Bone marrow (tissue), 2 donors: ENCODE data around the gene SPRR2E.
"Not testable (repeated sequence)": the region's sequence is repeated elsewhere in the genome, so short reads cannot be mapped to it uniquely, and the experiment has no call there.

Experiments used
- DNase-seq, 2 donors: peaks; one replicate each; lab custom pipeline; 2025; lab: John Stamatoyannopoulos, UW

The SPRR2E gene

DNA sequence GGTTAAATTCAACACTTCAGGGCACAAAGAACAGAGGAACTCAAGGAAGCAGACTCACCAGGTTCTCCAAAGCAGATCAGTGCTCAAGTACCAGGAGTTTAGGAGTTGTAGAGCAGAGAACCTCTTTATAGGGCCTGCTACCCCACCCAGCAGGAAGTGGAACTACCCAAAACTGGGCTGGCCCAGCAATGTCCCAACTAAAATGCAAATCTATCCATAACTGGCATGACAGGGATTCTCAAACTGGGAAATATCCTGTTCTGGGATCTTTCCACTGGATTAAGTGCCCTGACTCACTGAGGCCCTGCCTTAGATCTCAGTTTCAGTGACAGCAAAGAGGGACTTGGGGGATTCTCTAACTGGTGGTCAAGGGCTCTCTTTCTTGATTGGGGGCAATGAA lies at the start of gene SPRR2E:
Gene SPRR2E, minus strand, starts transcription at position 101 of the 400 bp plus-strand sequence. CDS start 775 bp downstream, outside the sequence.
- DNase-seq, result no peak

DNA sequence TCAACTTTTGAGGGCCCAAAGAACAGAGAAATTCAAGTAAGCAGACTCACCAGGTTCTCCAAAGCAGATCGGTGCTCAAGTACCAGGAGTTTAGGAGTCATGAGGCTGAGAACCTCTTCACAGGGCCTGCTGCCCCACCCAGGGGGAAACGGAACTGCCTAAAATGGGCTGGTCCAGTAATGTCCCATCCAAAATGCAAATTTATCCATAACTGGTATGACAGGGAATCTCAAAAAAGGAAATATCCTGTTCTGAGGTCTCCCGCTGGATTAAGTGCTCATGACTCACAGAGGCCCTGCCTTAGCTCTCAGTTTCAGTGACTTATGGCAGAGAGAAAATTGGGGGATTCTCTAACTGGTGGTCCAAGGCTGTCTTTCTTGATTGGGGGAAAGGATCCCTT lies 47.1 kb upstream of the SPRR2E start:
- no peak for DNase-seq

DNA sequence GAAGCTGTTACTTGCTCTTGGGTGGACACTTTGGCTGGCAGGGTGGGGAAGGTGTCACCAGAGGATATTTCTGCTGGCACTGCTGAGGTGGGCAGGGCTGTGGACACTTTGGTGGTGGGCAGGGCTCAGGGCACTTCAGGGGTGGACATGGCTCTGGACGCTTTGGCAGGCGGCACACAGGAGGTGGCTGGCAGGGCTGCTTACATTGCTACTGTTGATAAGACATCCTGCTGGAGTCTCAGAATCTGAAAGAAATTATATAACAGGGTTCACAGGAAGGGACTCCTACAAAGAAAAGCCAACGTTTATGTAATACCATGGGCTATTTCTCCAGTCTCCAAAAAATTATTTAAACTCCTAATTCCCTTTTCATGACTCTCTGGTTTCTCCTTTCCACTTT lies 46.2 kb upstream of the SPRR2E start:
- DNase-seq, result no peak

DNA sequence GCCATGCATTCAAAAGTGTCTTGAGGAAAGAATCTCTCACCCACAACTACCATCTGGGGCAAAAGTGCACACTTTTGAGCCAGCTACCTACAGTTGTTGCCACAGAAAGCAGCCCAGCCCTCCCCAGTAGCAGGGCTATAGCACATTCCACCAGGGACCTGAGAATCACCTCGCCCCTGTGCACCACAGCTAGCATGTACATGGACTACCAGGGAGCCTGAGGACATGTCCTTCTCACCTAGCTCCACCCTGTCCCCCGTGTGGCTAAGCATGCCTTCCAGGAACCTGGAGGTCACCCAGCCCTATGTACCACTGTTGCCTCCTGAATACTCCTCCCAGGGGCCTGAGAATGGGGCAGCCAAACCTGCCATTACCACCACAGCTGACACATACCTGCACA lies 39.4 kb upstream of the SPRR2E start:
- DNase-seq, result no peak

DNA sequence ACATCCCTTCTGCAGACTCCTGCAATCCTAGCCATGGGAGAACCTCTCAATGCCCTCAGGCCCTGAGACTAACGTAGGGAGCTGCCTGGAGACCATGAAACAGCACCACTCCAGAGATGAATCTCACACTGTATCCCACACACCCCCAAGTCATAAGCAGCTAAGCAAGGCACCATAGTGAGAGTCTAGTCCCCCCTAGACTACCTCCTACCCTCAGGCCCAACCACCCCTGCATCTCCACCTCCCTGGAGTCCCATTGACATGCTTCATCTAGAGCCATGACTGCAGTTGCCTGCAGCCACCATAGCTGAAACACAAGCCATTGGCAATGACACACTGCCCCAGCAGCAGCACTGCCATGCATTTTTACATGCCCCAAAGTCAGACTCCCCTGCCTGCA lies 38.9 kb upstream of the SPRR2E start:
- DNase-seq, result no peak

DNA sequence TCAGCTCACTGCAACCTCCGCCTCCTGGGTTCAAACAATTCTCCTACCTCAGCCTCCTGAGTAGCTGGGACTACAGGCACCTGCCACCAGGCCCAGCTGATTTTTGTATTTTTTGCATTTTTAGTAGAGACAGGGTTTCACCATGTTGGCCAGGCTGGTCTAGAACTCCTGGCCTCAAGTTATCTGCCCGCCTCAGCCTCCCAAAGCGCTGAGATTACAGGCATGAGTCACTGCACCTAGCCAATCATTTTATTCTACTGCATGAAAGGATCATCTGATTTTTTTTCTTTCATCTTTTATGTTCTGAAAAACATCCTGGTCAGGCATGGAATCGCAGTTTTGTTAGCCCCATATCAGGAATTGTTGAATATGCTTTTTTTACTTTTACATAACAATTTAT lies 34.4 kb upstream of the SPRR2E start:
- not testable (repeated sequence) for DNase-seq

DNA sequence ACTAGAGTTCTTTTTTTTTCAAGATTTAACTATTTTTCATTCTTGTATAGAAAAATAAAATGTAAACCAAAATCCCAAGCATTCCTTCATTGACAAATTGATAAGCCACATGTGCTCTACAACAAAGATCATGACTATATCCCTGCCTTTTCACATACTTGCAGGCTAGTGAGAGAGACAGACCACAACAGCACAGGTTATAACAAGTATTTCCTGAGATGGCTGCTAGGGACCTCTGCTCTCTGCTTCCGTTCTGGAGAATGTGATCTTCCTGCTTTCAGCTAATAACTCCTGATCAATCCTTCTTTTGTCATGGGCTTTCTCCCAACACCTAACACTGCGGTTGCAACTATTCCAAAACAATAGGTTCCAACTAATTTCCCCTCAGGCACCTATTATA lies 33.0 kb upstream of the SPRR2E start:
- no peak for DNase-seq

DNA sequence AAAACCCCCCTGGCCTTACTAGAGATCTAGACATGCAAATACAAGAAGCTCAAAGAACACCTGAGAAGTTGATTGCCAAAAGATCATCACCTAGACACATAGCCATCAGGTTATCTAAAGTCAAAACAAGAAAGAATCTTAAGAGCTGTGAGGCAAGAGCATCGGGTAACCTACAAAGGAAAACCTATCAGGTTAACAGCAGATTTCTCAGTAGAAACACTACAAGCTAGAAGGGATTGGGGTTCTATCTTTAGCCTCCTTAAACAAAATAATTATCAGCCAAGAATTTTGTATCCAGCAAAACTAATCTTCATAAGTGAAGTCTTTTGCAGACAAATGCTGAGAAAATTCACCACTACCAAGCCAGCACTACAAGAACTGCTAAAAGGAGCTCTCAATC lies 31.2 kb upstream of the SPRR2E start:
- no peak for DNase-seq

DNA sequence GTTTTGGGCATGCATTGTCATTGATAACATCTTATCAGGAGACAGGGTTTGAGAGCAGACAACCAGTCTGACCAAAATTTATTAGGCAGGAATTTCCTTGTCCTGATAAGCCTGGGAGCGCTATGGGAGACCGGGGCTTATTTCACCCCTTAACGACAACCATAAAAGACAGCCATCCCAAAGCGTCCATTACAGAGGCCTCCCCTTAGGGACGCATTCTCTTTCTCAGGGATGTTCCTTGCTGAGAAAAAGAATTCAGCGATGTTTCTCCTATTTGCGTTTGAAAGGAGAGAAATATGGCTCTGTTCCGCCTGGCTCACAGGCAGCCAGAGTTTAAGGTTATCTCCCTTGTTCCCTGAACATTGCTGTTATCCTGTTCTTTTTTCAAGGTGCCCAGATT lies 29.5 kb upstream of the SPRR2E start:
- not testable (repeated sequence) for DNase-seq

DNA sequence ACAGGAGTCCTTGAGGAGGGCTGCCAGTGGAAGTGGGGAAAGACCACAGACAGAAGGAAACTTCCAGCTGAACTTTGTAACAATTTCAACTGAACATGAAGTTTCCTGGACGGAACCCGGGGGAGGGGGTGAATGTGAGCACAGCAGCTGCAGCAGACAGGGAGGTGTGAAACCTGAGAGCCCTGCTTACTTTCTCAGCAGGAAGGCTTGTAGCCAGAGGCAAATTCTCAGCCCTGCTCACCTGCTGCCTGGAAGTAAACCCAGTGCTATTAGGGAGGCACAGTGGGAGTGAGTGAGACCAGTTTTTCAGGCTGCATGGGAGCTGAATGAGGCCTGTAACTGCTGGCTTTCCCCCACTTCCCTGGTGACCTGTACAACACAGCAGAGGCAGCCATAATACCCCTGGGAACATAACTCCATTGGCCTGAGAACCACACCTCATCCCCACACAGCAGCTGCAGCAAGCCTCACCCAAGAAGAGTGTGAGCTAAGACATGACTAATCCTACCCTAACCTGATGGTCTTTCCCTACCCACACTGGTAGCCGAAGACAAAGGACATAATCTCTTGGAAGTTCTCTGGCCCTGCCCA lies 28.6 kb upstream of the SPRR2E start:
- DNase-seq, result no peak

DNA sequence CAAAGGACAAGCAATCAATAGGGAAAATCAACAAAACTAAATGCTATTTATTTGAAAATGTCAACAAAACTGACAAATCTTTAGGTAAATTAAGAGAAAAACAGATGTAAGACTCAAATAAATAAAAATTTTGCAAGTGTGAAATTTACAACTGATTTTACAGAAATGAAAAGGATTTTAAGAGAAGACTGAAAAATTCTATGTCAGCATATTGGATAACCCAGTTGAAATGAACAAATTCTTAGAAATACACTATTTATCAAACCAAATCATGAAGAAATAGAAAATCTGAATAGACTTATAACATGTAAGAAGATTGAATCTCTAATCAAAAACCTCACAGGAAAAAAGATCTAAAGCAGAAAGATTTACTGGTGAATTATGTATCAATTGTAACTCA lies 26.6 kb upstream of the SPRR2E start:
- no peak for DNase-seq

DNA sequence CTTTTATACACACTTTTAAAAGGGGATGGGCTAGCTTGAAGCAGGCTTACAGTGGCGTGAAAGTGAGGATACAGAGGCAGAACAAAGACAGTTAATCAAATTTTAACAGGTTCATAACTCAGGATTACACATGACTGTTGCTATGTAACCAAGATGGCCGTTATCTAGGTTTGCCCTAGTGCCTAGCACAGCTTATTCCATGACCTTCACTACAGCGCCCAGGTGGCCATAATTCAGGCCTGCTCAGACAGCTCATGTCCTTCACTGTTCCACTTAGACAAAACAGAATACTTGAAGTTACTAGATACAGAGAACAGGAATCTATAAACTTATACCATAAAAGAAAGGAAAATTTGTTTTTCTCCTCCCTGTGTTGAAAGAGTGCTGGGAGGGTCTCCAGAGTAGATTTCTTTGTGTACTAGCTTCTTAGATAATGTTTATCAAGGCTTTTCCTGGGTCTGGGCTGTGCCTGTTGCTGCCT lies 25.2 kb upstream of the SPRR2E start:
- no peak for DNase-seq

DNA sequence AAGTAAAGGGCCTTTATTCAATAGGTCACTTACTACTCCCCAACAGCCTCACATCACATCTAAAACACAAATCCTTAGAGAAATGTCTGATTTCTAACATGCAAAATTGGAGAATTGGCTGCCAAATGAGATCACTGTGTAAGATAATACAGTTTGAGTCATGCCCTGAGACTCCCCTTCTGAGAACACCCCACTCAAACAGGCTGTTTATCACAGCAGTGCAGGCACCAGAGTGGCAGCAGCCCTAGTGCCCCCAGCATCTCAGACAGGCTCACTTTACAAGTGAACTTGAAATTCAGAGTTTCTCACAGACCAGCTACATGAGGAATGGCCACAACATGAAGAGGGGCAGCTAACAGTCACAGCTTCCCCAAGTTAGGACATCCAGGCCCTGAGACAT lies 20.9 kb upstream of the SPRR2E start:
- not testable (repeated sequence) for DNase-seq

DNA sequence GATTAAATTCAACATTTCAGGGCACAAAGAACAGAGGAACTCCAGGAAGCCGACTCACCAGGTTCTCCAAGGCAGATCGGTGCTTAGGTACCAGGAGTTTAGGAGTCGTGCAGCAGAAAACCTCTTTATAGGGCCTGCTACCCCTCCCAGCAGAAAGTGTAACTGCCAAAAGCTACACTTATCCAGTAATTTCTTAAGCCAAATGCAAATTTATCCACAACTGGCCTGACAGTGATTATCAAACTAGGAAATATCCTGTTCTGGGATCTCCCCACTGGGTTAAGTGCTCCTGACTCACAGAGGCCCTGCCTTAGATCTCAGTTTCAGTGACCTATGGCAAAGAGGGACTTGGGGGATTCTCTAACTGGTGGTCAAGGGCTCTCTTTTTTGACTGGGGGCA lies 19.1 kb upstream of the SPRR2E start, which contains the start of gene SPRR2F:
Gene SPRR2F, minus strand, starts transcription at position 101 of the 400 bp plus-strand sequence. CDS start 783 bp downstream, outside the sequence.
- DNase-seq, result no peak

DNA sequence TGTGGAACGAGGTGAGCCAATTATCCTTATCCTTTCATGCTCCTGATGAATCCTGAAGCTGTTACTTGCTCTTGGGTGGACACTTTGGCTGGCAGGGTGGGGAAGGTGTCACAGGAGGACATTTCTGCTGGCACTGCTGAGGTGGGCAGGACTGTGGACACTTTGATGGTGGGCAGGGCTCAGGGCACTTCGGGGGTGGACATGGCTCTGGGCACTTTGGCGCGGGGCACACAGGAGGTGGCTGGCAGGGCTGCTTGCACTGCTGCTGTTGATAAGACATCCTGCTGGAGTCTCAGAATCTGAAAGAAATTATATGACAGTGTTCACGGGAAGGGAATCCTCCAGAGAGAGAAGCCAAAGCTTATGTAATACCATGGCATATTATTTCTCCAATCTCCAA lies 18.1 kb upstream of the SPRR2E start:
- DNase-seq, result not testable (repeated sequence)

DNA sequence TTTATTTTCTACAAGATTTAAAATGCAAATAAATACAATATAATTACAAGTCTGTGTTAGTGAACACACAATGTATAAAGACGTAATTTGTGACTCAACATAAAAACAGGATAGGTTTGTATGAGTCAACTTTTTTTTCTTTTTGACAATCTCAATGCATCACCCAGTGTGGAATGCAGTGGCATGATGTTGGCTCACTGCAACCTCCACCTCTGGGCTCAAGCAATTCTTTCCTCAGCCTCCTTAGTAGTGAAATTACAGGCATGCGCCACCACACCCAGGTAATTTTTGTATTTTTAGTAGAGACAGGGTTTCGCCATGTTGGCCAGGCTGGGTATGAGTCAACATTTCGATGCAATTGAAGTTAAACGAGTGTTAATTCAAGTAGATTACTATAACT lies 5.9 kb upstream of the SPRR2E start:
- no peak for DNase-seq

DNA sequence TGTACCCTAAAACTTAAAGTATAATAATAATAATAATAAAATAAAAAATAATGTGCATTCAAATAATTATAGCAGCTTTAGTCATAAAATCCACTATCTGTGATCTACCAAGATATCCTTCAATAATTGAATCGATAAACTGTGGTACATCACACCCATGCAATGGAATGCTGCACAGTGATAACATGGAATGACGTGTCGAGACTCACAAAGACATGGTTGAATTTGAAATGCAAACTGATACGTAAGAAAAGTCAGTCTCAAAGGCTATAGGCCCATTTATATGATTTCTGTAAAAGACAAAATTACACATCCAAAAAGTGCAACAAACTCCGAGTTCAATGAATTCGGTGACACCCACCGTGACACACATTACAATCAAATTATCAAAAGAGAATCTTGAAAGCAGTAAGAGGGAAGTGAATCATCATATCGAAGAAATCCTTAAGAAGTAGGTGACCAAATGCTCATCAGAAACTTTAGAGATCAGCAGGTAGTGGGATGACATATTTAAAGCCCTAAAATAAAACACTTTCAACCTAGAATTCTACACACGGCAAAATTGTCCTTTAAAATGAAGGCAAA lies 5.2 kb upstream of the SPRR2E start:
- no peak for DNase-seq

DNA sequence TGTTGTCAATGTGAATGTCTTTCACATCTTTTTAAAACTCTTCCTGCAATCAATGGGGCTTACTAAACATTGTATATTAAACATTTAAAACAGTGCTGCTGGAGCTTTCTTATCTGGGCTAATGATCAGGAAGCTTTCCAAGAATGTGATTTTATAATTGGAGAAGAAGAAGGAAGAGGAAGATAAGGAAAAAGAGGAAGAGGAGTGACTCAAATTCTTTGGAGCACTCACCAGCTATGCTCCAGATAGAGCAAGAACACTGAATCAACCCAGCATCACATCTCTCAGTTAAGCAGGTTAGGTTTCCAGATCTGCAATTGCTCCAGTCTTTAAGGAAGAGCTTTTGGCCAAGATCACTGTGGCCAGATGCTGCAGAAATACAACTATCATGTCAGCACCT lies 1.4 kb upstream of the SPRR2E start:
- DNase-seq, result no peak

DNA sequence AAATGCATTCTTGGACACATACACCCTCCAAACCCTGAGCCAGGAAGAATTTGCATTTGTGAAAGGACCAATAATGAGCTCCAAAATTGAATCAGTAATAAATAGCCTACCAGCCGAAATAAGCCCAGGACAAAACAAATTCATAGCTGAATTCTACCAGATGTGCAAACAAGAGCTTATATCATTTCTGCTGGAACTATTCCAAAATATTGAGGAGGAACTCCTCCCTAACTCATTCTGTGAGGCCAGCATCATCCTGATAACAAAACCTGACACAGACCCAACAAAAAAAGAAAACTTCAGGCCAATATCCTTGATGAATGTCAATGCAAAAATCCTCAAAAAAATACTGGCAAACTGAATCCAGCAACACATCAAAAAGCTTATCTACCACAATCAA lies 6.7 kb downstream of the SPRR2E start:
- DNase-seq, result no peak

DNA sequence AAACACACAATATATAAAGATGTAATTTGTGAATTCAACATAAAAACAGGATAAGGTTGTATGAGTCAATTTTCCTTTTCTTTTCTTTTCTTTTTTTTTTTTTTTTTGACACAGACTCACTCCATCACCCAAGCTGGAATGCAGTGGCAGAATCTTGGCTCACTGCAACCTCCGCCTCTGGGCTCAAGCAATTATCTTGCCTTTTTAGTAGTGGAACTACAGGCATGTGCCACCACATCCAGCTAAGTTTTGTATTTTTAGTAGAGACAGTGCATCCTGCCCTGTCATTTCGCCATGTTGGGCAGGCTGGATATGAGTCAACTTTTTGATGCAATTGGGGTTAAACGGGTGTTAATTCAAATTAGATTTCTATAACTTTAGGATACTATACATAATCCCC lies 12.6 kb downstream of the SPRR2E start:
- DNase-seq, result no peak

DNA sequence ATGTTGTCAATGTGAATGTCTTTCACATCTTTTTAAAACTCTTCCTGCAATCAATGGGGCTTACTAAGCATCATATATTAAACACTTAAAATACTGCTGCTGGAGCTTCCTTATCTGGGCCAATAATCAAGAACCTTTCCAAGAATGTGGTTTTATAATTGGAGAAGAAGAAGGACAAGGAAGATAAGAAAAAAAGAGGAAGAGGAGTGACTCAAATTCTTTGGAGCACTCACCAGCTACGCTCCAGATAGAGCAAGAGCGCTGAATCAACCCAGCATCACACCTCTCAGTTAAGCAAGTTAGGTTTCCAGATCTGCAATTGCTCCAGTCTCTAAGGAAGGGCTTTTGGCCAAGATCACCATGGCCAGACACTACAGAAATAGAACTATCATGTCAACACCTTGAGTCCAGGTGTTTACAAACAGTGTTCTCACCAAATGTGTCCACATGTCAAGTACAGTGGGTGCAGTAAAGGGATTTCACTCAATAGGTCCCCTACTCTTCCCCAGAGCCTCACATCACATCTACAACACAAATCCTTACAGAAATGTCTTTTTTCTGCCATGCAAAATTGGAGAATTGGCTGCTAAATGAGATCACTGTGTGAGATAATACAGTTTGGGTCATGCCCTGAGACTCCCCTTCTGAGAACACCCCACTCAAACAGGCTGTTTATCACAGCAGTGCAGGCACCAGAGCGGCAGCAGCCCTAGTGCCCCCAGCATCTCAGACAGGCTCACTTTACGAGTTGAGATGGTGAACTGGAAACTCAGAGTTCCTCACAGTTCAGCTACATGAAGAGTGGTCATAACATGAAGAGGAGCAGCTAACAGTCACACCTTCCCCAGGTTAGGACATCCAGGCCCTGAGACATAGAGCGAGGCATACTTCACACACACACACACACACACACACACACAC lies 21.3 kb downstream of the SPRR2E start:
- DNase-seq, result no peak

DNA sequence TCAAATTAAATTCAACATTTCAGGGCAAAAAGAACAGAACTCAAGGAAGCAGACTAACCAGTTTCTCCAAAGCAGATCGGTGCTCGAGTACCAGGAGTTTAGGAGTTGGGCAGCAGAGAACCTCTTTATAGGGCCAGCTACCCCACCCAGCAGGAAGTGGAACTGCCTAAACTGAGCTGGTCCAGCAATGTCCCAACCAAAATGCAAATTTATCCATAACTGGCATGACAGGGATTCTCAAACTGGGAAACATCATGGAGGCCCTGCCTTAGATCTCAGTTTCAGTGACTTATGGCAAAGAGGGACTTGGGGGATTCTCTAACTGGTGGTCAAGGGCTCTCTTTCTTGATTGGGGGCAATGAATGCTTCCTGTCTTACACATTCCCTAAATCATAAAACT lies 22.8 kb downstream of the SPRR2E start, which contains the start of gene SPRR2B:
Gene SPRR2B, minus strand, starts transcription at position 101 of the 400 bp plus-strand sequence. CDS start 772 bp downstream, outside the sequence.
- no peak for DNase-seq

DNA sequence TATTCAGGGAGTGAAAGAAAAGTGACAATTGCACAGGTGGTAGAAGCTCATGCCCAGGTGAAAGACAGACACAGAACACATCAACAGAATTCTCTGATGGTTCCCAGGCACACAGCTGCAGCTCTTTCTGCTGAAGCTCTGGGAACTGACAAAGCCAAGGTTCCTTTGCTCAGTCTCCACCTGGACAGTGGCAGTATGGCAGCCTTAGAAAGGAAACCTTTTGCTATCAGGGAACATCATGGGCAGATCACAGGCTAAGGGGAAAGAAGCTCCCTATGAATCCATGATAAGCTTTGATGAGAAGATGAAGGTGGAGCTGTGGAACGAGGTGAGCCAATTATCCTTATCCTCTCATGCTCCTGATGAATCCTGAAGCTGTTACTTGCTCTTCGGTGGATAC lies 24.1 kb downstream of the SPRR2E start:
- DNase-seq, result no peak
